Adrenal gland (tissue), 5 donors: ENCODE data around the gene PTPRD.

ENCODE experiments used
- POLR2A ChIP-seq, 2 donors: fragments of 450-650 bp; IDR thresholded peaks; one replicate each; pipeline ENCODE4 v1.6.1; 2017; ENCODE audit warnings: antibody characterized with exemption in 2 of 2, mild to moderate bottlenecking in 2 of 2, moderate library complexity in 1 of 2
- TF ChIP-seq, protein P1 (sequence below), 6 experiments: fragments of 450-650 bp in 4 of 6; fragments of 200-600 bp in 2 of 6; sonication (generic) in 1 of 6; IDR thresholded peaks; 1 replicate in 5 of 6; 2 replicates in 1 of 6; pipeline versions ENCODE4 v1.5.1 to v1.8.0; 2016 to 2021; ENCODE audit warnings: antibody characterized with exemption in 6 of 6, mild to moderate bottlenecking in 2 of 6, moderate library complexity in 1 of 6
- donor health status: DM: no; HTN: no; CAD: no.

- TF ChIP-seq, protein P1, sequence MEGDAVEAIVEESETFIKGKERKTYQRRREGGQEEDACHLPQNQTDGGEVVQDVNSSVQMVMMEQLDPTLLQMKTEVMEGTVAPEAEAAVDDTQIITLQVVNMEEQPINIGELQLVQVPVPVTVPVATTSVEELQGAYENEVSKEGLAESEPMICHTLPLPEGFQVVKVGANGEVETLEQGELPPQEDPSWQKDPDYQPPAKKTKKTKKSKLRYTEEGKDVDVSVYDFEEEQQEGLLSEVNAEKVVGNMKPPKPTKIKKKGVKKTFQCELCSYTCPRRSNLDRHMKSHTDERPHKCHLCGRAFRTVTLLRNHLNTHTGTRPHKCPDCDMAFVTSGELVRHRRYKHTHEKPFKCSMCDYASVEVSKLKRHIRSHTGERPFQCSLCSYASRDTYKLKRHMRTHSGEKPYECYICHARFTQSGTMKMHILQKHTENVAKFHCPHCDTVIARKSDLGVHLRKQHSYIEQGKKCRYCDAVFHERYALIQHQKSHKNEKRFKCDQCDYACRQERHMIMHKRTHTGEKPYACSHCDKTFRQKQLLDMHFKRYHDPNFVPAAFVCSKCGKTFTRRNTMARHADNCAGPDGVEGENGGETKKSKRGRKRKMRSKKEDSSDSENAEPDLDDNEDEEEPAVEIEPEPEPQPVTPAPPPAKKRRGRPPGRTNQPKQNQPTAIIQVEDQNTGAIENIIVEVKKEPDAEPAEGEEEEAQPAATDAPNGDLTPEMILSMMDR (IDR thresholded peaks at IDR 0.05), result no peak
- TF ChIP-seq POLR2A (IDR thresholded peaks at IDR 0.05), result no peak
These were observed 1632.2 kb downstream of the PTPRD start for GRCh38 chr9:8980496-8981013.
